ENCODE measurements around the gene S1PR3.

Gene S1PR3

DNA sequence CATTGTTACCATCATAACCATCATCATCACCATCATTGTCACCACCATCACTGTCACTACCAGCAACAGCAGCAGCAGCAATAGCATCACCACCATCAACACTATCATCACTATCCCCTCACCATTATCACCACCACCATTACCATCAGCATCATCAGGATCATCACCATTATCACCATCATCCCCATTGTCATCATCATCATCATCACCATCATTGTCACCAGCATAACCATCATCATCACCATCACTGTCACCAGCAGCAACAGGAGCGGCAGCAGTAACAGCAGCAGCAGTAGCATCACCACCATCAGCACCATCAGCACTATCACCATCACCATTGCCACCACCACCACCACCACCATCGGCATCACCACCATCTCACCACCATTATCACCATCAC is 48.4 kb downstream of the S1PR3 start:
- DNase-seq, result no peak

DNA sequence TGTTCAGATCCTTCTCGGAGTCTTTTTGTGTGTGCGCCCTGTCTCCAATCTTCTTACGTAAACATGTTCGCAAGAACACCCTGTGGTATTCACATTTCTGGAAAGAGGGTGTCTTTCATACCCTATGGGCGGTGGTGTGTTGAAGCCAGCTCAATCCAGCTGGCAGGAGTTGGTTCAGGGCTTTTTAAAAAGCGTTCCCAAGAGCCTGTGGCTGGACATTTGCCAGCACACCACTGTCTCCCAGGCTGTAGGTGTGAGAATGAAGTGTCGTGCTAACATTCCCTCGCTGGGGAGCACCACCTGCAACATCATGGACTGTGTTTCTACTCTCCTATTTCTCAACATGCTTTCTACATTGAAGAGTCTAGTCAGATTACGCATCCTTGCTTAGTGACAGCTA is 51.7 kb downstream of the S1PR3 start:
- DNase-seq, result no peak

DNA sequence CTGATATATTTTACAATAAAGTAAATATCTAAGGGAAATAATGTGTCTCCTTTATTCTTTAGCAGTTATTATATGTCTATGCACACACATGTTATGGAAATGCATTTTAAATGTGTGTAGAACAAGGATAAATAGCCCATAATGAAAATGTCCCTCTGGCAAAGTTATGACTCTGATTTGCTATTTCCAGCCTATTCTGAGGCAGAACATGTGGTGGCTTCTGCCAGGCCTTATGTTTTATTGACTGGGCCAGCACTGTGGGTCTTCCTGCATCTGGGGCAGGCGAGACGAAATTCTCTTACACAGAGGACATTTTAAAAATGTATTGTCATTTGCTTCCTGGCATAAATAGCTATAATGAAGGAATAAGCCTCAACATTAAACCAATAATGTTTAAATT is 52.8 kb downstream of the S1PR3 start:
- DNase-seq, result no peak

DNA sequence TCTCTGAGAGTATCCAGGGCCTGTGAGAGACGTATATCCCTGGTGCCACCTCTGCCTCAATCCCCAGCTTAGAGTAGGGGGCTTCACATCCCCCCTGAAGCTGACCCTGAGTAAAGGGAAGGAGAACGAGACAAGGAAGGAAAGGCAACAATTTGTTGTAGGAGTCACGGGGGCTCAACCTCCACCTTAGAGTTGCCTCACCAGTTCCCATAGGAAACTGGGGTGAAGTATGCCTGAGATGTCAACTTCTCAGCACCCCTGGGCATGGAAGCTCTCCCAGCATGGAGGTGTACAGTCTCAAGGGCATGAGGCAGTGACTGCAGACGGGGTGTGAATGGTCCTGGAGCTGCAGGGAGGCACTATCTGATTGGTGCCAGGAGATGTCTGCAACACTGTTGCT is 53.6 kb downstream of the S1PR3 start:
- DNase-seq, result no peak

DNA sequence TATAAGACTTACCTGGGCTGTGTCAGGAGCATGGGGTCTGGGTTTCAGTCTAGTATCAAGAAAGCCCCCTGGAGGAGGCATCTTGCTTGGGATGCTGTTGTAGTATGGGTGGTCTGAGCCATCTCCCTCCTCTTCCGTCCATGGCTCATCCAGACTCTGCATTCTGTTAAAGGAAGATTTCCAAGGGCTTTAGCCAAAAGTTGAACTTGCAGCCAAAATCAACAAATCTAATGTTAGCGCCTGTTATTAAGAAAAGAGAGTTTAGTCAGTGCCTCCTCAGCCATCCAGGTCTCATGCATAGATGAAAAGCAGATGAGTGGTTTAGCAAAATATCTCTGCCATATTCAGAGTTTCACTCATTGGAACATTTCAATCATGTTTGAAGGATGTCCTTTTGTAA is 55.6 kb downstream of the S1PR3 start:
- DNase-seq, result no peak

DNA sequence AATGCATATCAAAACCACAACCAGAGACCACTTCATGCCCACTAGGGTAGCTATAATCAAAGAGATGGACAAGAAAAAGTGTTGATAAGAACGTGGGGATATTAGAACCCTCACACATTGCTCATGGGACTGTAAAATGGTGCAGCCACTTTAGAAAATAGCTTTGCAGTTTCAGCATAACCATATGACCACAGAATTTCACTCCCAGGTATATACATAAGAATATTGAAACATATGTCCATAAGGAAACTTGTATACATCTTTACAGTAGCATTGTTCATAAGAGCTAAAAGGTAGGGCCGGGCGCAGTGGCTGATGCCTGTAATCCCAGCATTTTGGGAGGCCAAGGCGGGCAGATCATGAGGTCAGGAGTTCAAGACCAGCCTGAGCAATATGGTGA is 56.4 kb downstream of the S1PR3 start:
- no peak for DNase-seq

DNA sequence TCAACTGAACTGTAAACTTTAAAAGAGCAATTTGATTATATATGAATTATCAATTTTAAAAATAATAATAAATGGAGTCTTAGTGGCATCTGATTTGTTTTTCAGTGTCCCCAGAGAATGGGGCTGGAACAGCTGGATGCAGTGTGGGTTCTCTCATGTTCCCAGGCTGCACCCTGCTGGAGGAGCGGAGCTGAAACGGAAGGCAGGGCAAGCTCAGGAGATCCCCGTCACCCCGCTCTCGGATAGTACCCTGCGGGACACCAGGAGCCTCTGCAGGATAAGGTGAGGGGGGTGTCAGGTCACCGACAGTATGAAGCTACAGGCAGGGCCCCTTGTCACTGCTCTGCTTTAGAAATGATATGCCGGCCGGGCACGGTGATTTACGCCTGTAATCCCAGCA is 57.3 kb downstream of the S1PR3 start:
- DNase-seq, result no peak

DNA sequence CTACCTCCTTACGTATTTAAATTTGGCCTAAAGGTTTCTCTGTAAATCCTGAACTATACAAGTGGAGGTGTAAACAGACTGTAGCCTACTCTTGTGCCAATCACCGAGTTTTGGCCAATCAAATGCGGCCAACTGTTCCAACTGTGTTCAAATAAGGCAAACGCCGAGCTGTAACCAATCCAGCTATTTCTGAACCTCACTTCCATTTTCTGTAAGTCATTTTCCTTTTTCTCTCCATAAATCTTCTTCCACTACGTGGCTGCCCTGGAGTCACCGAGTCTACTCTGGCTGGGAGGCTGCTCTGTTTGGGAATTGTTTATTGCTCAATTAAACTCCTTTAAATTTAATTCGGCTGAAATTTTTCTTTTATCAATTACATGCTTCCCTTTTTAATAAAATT is 58.4 kb downstream of the S1PR3 start:
- no peak for DNase-seq

DNA sequence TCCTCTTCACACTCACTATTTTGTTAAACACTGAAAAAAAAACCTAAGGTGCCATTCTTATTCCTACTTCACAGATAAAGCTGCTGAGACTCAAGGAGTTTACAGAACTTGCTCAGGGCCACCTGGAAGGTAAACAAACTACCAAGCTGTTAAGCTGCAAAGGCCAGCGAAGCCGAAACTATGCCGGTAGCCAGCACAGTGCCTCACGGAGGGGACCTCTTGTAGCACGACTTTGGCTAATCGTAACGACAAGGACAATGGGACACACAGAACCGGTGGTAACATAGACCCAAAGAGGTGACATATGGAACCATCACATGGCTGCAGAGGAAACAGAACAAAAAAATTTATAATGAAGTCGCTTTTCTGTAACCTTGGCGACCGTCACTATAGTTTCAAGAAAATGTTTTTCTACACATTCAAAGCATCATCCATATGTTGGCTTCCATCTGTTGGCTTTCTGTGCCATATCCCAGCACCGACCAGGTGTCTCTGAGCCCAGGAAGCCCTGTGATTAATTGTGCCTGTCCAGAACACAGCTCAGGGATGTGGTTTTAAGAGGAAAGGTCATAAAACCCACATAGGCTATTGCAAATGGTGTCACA is 60.3 kb downstream of the S1PR3 start:
- no peak for DNase-seq

DNA sequence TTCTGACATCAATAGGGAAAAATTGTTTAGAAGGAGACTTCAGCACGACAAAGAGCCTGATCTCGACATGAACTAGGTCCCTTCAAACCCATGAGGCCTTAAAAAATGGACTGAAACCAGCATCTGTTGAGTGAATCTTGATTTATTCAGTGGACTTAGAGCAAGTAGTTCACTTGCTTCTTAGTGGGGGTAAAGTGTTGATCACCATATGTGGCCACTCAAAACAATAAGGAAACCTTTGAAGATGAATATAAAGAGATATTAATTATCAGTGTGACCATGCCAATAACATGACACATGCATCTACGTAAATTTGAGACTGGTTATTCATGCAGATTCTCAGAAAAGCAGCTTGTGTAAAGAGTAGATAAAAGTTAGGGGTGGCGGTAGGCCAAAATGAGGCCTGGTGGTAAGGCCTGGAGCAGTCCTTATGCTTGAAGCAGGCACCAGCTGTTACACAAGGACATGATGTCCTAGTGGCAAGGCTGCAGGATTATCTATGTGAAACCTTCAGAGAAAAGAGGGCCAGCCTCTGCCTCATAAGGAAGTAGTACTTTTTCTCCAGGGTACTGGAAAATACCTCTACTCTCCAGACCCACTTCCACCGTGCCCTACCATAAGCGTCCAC is 61.3 kb downstream of the S1PR3 start:
- no peak for DNase-seq

DNA sequence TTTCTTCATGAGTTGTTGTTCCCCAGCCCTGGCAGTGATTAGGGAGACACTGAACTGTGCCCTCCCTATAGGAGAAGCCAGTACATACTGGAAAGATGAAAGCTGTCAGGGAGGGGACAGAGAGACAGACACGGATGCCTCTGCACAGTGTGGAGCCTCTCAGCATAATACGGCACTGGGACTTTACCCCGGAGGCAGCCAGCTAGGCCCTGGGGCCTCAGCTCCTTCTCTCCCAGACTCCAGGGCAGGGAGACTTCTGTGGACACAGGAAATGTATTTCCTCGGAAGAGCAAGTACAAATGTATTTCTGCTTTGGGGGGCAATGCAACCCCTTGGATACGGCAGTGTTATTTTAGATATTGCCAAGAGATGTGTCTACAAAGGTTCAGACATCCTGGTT is 62.0 kb downstream of the S1PR3 start:
- DNase-seq, result no peak

Measured in suppressor macrophage treated with lipopolysaccharide for 4 hours (primary cell).